ENCODE measurements around the gene FBXW8. TPM values are rescaled to one million over a fixed set of nuclear protein-coding genes. Genes with fewer than 3 reads are reported as not detected.

Gene FBXW8
- total RNA-seq, 3 donors from 2014 or later (not counting 1 experiment from before 2014, with no cell fraction given), result 11.5 to 16.0 (median 13.5) TPM

GRCh38 chr12:117071009-117071408 is 160.3 kb downstream of the FBXW8 start:
- no peaks in the 10 kb centered on the region for H3K36me3 ChIP-seq (ENCODE audit: control insufficient read depth, insufficient read depth, low read length)
- H3K36me3 Mint-ChIP-seq, result no peaks in the 10 kb centered on the region
- no peak for TF ChIP-seq CTCF (IDR thresholded peaks at IDR 0.05)
- no peak overlapping the region for H3K4me3 ChIP-seq (ENCODE audit: low read length)
- no peak overlapping the region for H3K27ac ChIP-seq (ENCODE audit: low read length)
- no peaks in the 10 kb centered on the region for H3K27me3 ChIP-seq (ENCODE audit: control insufficient read depth, insufficient read depth, low read length)
- no peak for DNase-seq
- H3K4me3 Mint-ChIP-seq, result peak overlapping the region; percentile 55
- H3K4me1 Mint-ChIP-seq, result peaks cover 30 to 49% of the 10 kb centered on the region in 2 donors
- no peak for ATAC-seq
- WGBS (ENCODE audit: insufficient coverage), result 94% methylated on average over 5 of the region's 5 CpGs
- H3K4me1 ChIP-seq (ENCODE audit: control insufficient read depth, insufficient read depth, low read length), result peaks cover 57% of the 10 kb centered on the region
- no peaks in the 10 kb centered on the region for H3K9me3 Mint-ChIP-seq
- no peaks in the 10 kb centered on the region for H3K27me3 Mint-ChIP-seq (ENCODE audit: low read depth in 2 of 2)
- no peaks in the 10 kb centered on the region for H3K9me3 ChIP-seq (ENCODE audit: control insufficient read depth, insufficient read depth, low read length)
- intact Hi-C loops (cut with micrococcal nuclease), result no loop called here
- H3K27ac Mint-ChIP-seq, result peak overlapping the region in 1 of 2 donors; percentile 42

- intact Hi-C loops (cut with micrococcal nuclease), result no loop called here
- Histone ChIP-seq H3K4me1 (ENCODE audit: control insufficient read depth, insufficient read depth, low read length) (peaks cover 55% of the 10 kb centered on the region), H3K27ac (ENCODE audit: low read length) (no peak overlapping the region), H3K36me3 (ENCODE audit: control insufficient read depth, insufficient read depth, low read length) (no peaks in the 10 kb centered on the region), H3K9me3 (ENCODE audit: control insufficient read depth, insufficient read depth, low read length) (no peaks in the 10 kb centered on the region), H3K4me3 (ENCODE audit: low read length) (no peak overlapping the region), H3K27me3 (ENCODE audit: control insufficient read depth, insufficient read depth, low read length) (no peaks in the 10 kb centered on the region)
- DNase-seq (no peak), ATAC-seq (no peak)
- peaks cover 25 to 49% of the 10 kb centered on the region in 2 donors for H3K4me1 Mint-ChIP-seq
- no peak overlapping the region for H3K4me3 Mint-ChIP-seq
- H3K27me3 Mint-ChIP-seq (ENCODE audit: low read depth in 2 of 2), result no peaks in the 10 kb centered on the region
- no peak overlapping the region for H3K27ac Mint-ChIP-seq
- no peak for TF ChIP-seq CTCF (IDR thresholded peaks at IDR 0.05)
- H3K36me3 Mint-ChIP-seq, result no peaks in the 10 kb centered on the region
- no peaks in the 10 kb centered on the region for H3K9me3 Mint-ChIP-seq
- WGBS (ENCODE audit: insufficient coverage), result 94% methylated on average over 5 of the region's 5 CpGs
Observed at GRCh38 chr12:117072106-117072505, 161.4 kb downstream of the FBXW8 start.

DNA sequence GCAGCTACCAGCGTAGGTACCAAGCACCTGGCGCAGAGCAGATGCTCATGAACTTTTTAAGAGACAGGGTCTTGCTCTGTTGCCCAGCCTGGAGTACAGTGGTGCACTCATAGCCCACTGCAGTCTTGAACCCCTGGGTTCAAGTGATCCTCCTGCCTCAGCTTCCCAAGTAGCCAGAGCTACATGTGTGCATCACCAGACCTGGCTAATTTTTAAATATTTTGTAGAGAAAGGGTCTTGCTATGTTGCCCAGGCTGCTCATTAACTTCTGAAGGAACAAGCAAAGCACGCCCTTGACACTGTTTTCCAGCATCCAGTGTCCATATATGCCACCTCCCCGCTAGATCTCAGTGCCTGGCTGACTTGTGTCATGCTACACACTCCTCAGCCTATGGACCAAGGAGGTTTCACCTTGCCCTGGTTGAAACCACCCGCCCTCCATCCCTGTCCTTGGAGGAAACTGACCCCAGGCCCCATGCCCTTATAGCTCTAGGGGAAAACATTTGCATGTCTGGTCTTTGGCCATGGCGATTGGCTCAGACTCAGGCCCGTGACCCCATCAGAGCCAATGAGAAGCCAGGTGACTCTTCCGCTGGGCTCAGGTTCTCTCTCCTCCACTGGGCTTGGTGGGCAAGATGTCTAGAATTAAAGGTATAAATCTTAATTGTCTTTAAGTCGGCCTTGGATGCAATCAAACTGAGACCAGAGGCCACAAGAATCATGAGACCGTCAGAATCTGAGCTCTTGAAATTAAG is 162.2 kb downstream of the FBXW8 start:
- TF ChIP-seq CTCF (IDR thresholded peaks at IDR 0.05), result no peak
- no peaks in the 10 kb centered on the region for H3K27me3 Mint-ChIP-seq (ENCODE audit: low read depth in 2 of 2)
- no peaks in the 10 kb centered on the region for H3K9me3 Mint-ChIP-seq
- H3K27me3 ChIP-seq (ENCODE audit: control insufficient read depth, insufficient read depth, low read length), result no peaks in the 10 kb centered on the region
- peaks cover 48% of the 10 kb centered on the region for H3K4me1 ChIP-seq (ENCODE audit: control insufficient read depth, insufficient read depth, low read length)
- ATAC-seq (no peak), DNase-seq (no peak)
- intact Hi-C loops (cut with micrococcal nuclease), result no loop called here
- no peak overlapping the region for H3K27ac Mint-ChIP-seq
- no peak overlapping the region for H3K4me3 ChIP-seq (ENCODE audit: low read length)
- no peaks in the 10 kb centered on the region for H3K36me3 ChIP-seq (ENCODE audit: control insufficient read depth, insufficient read depth, low read length)
- H3K4me1 Mint-ChIP-seq, result peaks cover 32 to 51% of the 10 kb centered on the region in 2 donors
- H3K27ac ChIP-seq (ENCODE audit: low read length), result no peak overlapping the region
- 94% methylated on average over 10 of the region's 10 CpGs for WGBS (ENCODE audit: insufficient coverage)
- H3K4me3 Mint-ChIP-seq, result no peak overlapping the region
- no peaks in the 10 kb centered on the region for H3K9me3 ChIP-seq (ENCODE audit: control insufficient read depth, insufficient read depth, low read length)
- no peaks in the 10 kb centered on the region for H3K36me3 Mint-ChIP-seq

DNA sequence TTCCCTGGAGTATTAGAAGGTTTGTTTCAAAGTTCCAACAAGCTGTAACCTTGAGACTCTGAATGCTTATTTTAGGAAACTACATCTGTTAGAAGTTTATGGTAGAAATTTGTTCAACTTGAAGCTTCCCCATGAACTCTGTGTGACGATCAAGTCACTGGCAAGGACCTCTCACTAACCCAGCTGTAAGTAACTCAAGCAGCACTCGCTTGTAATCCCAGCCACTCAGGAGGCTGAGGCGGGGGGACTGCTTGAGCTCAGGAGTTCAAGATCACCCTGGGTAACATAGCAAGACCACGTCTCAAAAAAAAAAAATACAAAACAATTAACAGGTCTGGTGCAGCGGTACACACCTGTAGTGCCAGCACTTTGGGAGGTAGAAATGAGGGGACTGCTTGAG is 162.9 kb downstream of the FBXW8 start:
- DNase-seq, result no peak
- Histone ChIP-seq H3K36me3 (ENCODE audit: control insufficient read depth, insufficient read depth, low read length) (no peaks in the 10 kb centered on the region), H3K4me1 (ENCODE audit: control insufficient read depth, insufficient read depth, low read length) (peaks cover 41% of the 10 kb centered on the region), H3K27me3 (ENCODE audit: control insufficient read depth, insufficient read depth, low read length) (no peaks in the 10 kb centered on the region), H3K27ac (ENCODE audit: low read length) (no peak overlapping the region), H3K4me3 (ENCODE audit: low read length) (no peak overlapping the region), H3K9me3 (ENCODE audit: control insufficient read depth, insufficient read depth, low read length) (no peaks in the 10 kb centered on the region)
- no peaks in the 10 kb centered on the region for H3K27me3 Mint-ChIP-seq (ENCODE audit: low read depth in 2 of 2)
- 87% methylated on average over 4 of the region's 5 CpGs for WGBS (ENCODE audit: insufficient coverage)
- H3K4me3 Mint-ChIP-seq, result no peak overlapping the region
- H3K9me3 Mint-ChIP-seq, result no peaks in the 10 kb centered on the region
- no peak for TF ChIP-seq CTCF (IDR thresholded peaks at IDR 0.05)
- ATAC-seq, result no peak
- intact Hi-C loops (cut with micrococcal nuclease), result no loop called here
- H3K36me3 Mint-ChIP-seq, result no peaks in the 10 kb centered on the region
- H3K4me1 Mint-ChIP-seq, result peaks cover 32 to 44% of the 10 kb centered on the region in 2 donors
- H3K27ac Mint-ChIP-seq, result no peak overlapping the region
